K562 (cell line): ENCODE data around the gene ALDH1A2. TPM values are rescaled to one million over a fixed set of nuclear protein-coding genes. Genes with fewer than 3 reads are reported as not detected.
A peak's percentile ranks its signal among the peaks of the same experiment; 100 is the strongest.

Source experiments
- ATAC-seq: fragments of 200-7000 bp; cut with Tn5 transposase; 3 replicates; pipeline ENCODE4 v1.9.1; 2020; ENCODE audit warnings: moderate library complexity
- BruUV-seq: library from RNA; stranded (reverse); fragments of 400-500 nt; replicated peaks from 2 replicates; lab custom pipeline; 2021; lab: Mats Ljungman, UMichigan
- CTCF ChIA-PET: fragments of 300-600 bp; formaldehyde crosslinking; extraction: SDS; loops from one replicate; lab custom pipeline; 2021; ENCODE audit warnings: low intra/inter-chr PET ratio; lab: Yijun Ruan, JAX
- POLR2A ChIA-PET: fragments of 300-600, 350-650 bp; sonication (Branson Sonifier 250); formaldehyde crosslinking; extraction: SDS; loops from one replicate; lab custom pipeline; 2021; ENCODE audit warnings: antibody characterized with exemption, inconsistent platforms; lab: Yijun Ruan, JAX
- DNase-seq, 4 experiments: peaks; one replicate each; pipeline versions ENCODE4 v3.0.0 to v3.0.0-alpha.2; 2011 to 2018; ENCODE audit warnings: low spot score in 3 of 4, mixed read lengths in 3 of 4; ENCODE audit errors: extremely low read depth in 1 of 4
- FAIRE-seq: peaks from 2 replicates; lab custom pipeline; 2011; peaks lifted over from hg19 to GRCh38; lab: Jason Lieb, UNC
- H2AFZ ChIP-seq: 2 replicates; pipeline ENCODE4 v1.6.0; 2011; ENCODE audit warnings: low read depth, low read length, control low read depth, inconsistent platforms
- H3K27ac ChIP-seq: fragments of 200-600 bp; 3 replicates; pipeline ENCODE4 v1.8.0; 2011; ENCODE audit warnings: low read depth, mild to moderate bottlenecking, control low read depth, inconsistent platforms, low read length, moderate library complexity, mixed read lengths; ENCODE audit errors: extremely low read depth
- H3K27me3 ChIP-seq, 2 experiments: fragments of 300-600 bp in 1 of 2; 2 replicates in 1 of 2; 3 replicates in 1 of 2; pipeline versions ENCODE4 v1.6.0 to v1.8.0; 2011; ENCODE audit warnings: inconsistent platforms in 2 of 2, low read length in 2 of 2, mild to moderate bottlenecking in 1 of 2, mixed read lengths in 1 of 2, moderate library complexity in 1 of 2; ENCODE audit not compliant: control insufficient read depth in 2 of 2, insufficient read depth in 2 of 2
- H3K36me3 ChIP-seq: fragments of 300-600 bp; 3 replicates; pipeline ENCODE4 v1.8.0; 2011; ENCODE audit warnings: mild to moderate bottlenecking, low read length, inconsistent platforms; ENCODE audit not compliant: control insufficient read depth, insufficient read depth
- H3K4me1 ChIP-seq, 2 experiments: fragments of 200-600 bp in 1 of 2; replicated peaks in 1 of 2; 2 replicates in 1 of 2; 3 replicates in 1 of 2; pipeline versions ENCODE4 v1.5.1 to v1.8.0; 2011; ENCODE audit warnings: inconsistent platforms in 2 of 2, low read length in 2 of 2, mild to moderate bottlenecking in 1 of 2, mixed read lengths in 1 of 2, moderate library complexity in 1 of 2; ENCODE audit not compliant: control insufficient read depth in 2 of 2, insufficient read depth in 2 of 2
- H3K4me2 ChIP-seq: 2 replicates; pipeline ENCODE4 v1.6.1; 2011; ENCODE audit warnings: low read length, control low read depth, inconsistent platforms, mixed read lengths; ENCODE audit not compliant: insufficient read depth
- H3K4me3 ChIP-seq: fragments of 200-600 bp; sonication (generic), shearing (Covaris generic); 2 replicates; pipeline ENCODE4 v1.5.1; 2016; ENCODE audit warnings: control low read depth, inconsistent platforms
- H3K79me2 ChIP-seq: fragments of 200-600 bp; 3 replicates; pipeline ENCODE4 v1.8.0; 2011; ENCODE audit warnings: low read length, inconsistent platforms; ENCODE audit not compliant: control insufficient read depth, insufficient read depth
- H3K9ac ChIP-seq, 2 experiments: 2 replicates each; pipeline versions ENCODE4 v1.6.0 to v1.6.1; 2011; ENCODE audit warnings: low read depth in 2 of 2, low read length in 2 of 2, control low read depth in 1 of 2, inconsistent platforms in 1 of 2, mild to moderate bottlenecking in 1 of 2, mixed read lengths in 1 of 2; ENCODE audit not compliant: insufficient read depth in 1 of 2
- H3K9me1 ChIP-seq: one replicate; pipeline ENCODE4 v1.6.0; 2011; ENCODE audit warnings: inconsistent platforms, mild to moderate bottlenecking, low read length, moderate library complexity; ENCODE audit not compliant: control insufficient read depth, insufficient read depth
- H3K9me3 ChIP-seq: replicated peaks from 2 replicates; pipeline ENCODE4 v1.5.1; 2011; ENCODE audit warnings: low read depth, low read length, inconsistent platforms; ENCODE audit not compliant: control insufficient read depth, insufficient read depth
- H4K20me1 ChIP-seq: replicated peaks from 2 replicates; pipeline ENCODE4 v1.6.1; 2011; ENCODE audit warnings: low read length, inconsistent platforms, mixed read lengths; ENCODE audit not compliant: control insufficient read depth, insufficient read depth
- ELF2 ChIP-seq: fragments of 250-450 bp; sonication (Bioruptor Pico); IDR thresholded peaks from 2 replicates; pipeline ENCODE4 v1.5.0; 2021; ENCODE audit warnings: mild to moderate bottlenecking
- KLF10 ChIP-seq: fragments of 250-450 bp; sonication (Bioruptor Pico); IDR thresholded peaks from 2 replicates; pipeline ENCODE4 v1.6.1; 2021; ENCODE audit warnings: matching md5 sums
- RBFOX2 ChIP-seq: fragments of 200-400 bp; formaldehyde crosslinking; IDR thresholded peaks from 2 replicates; pipeline ENCODE4 v1.6.1; 2017; ENCODE audit warnings: low read depth, mild to moderate bottlenecking, low read length, moderate library complexity
- SAFB2 ChIP-seq: fragments of 200-400 bp; formaldehyde crosslinking; IDR thresholded peaks from 2 replicates; pipeline ENCODE4 v1.6.1; 2018; ENCODE audit warnings: borderline replicate concordance, low read length, low read depth, moderate library complexity; ENCODE audit not compliant: severe bottlenecking
- TCFL5 ChIP-seq: fragments of 250-450 bp; sonication (Bioruptor Pico); conservative IDR thresholded peaks from 2 replicates; pipeline ENCODE4 v1.6.1; 2021; ENCODE audit warnings: mild to moderate bottlenecking, moderate library complexity, matching md5 sums
- ZNF232 ChIP-seq: sonication (generic); formaldehyde crosslinking; IDR thresholded peaks from 2 replicates; pipeline ENCODE4 v1.8.0; 2022; ENCODE audit warnings: mild to moderate bottlenecking, missing genetic modification reagents
- ZNF561 ChIP-seq: fragments of 450-650 bp; formaldehyde crosslinking; conservative IDR thresholded peaks from 2 replicates; pipeline ENCODE4 v1.4.0; 2020; ENCODE audit warnings: mild to moderate bottlenecking, moderate library complexity
- WGBS: fragments of 100-300 bp; shearing (Covaris generic); methylation state at CpG from one replicate; pipeline ENCODE4 v1.1.6; 2016; ENCODE audit warnings: low coverage, mixed read lengths; ENCODE audit not compliant: insufficient coverage; ENCODE audit errors: missing lambda C conversion rate; 5-methylcytosine and 5-hydroxymethylcytosine counted together
- in situ Hi-C: fragments of 300-500 bp; cut with MboI; formaldehyde crosslinking; loops from 4 replicates; pipeline ENCODE4 v1.15.0; 2018; ENCODE audit warnings: inconsistent platforms, mixed read lengths
- intact Hi-C: fragments of 100-400 bp; cut with micrococcal nuclease; formaldehyde crosslinking; loops from 2 replicates; pipeline ENCODE4 v1.14.2; 2022
- polyA plus RNA-seq, 8 experiments: library from polyadenylated mRNA; depleted of rRNA in 4 of 8; stranded (reverse) in 5 of 8; unstranded in 3 of 8; fragments of >200 nt; fragmentation: Nextera tagmentation in 2 of 8; fragmentation: Illumina TruSeq in 1 of 8; extraction: Ambion mirVana in 2 of 8; extraction: Trizol in 1 of 8; gene quantifications; 2 replicates each; pipeline versions ENCODE4 v1.2.1 to v1.2.3, GENCODE V29; 2011 to 2014; ENCODE audit warnings: inconsistent platforms in 1 of 8, missing spikeins in 1 of 8
- total RNA-seq, 7 experiments: library from RNA; depleted of rRNA in 6 of 7; stranded (reverse); fragments of >200 nt in 6 of 7; fragmentation: Illumina TruSeq in 2 of 7; extraction: Trizol in 2 of 7; gene quantifications; 2 replicates each; pipeline versions ENCODE4 v1.2.1 to v1.2.3, GENCODE V29; 2011 to 2021; ENCODE audit warnings: low replicate concordance in 1 of 7
- TF ChIP-seq, protein P1 (sequence below): fragments of 450-650 bp; formaldehyde crosslinking; IDR thresholded peaks from 2 replicates; pipeline ENCODE4 v1.4.0; 2020; ENCODE audit warnings: mild to moderate bottlenecking, mixed read lengths
- TF ChIP-seq, protein P2 (sequence below): sonication (generic); formaldehyde crosslinking; IDR thresholded peaks from 2 replicates; pipeline ENCODE4 v1.8.0; 2022; ENCODE audit warnings: mild to moderate bottlenecking, missing genetic modification reagents

The ALDH1A2 gene
- total and polyA plus RNA-seq, 9 of the 15 experiments (the other 6 are each of a cell fraction or from before 2014, with no cell fraction given), result 115 to 393 (median 333) TPM

DNA sequence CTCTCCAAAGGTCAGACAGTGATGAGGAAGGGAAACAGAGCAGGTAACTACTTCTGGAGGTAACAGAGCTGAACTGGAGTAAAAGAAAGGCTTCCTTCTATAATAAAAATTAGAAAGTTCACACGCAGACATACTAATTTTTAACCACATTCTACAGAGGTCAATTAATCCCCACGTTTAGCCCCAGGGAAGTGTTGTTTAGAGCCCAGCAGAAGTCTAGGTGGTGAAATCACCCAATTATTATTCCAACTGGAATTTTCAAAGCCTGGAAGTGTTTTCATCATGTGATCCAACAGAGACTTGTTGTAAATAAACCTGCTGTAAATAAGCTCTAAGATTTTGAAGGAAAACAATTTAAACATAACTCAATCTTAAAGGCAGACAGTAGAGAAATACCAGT lies 6.8 kb downstream of the ALDH1A2 start:
- in situ Hi-C loops (loop anchor here (25.0 kb wide), 2 partner anchors 321 to 496 kb away; no protein-coding TSS in a partner anchor), intact Hi-C loops (no loop called here)
- CTCF ChIA-PET, result no interaction called here
- POLR2A ChIA-PET, result no interaction called here
- no peak overlapping the region for H2AFZ ChIP-seq
- H3K36me3 ChIP-seq, result peaks cover 64% of the 10 kb centered on the region; the same call in 2 of the 3 replicates
- H3K4me3 ChIP-seq, result no peak overlapping the region
- H3K79me2 ChIP-seq, result peaks cover 100% of the 10 kb centered on the region
- no peaks in the 10 kb centered on the region for H3K9me1 ChIP-seq
- TF ChIP-seq ELF2 (CRISPR knock-in tag) (no peak), KLF10 (no peak), ZNF561 (CRISPR knock-in tag) (no peak), SAFB2 (no peak), ZNF232 (CRISPR knock-in tag) (no peak), RBFOX2 (peak; percentile 34; the same call in 1 of the 2 replicates), TCFL5 (CRISPR knock-in tag) (no peak)
- TF ChIP-seq, protein P1, sequence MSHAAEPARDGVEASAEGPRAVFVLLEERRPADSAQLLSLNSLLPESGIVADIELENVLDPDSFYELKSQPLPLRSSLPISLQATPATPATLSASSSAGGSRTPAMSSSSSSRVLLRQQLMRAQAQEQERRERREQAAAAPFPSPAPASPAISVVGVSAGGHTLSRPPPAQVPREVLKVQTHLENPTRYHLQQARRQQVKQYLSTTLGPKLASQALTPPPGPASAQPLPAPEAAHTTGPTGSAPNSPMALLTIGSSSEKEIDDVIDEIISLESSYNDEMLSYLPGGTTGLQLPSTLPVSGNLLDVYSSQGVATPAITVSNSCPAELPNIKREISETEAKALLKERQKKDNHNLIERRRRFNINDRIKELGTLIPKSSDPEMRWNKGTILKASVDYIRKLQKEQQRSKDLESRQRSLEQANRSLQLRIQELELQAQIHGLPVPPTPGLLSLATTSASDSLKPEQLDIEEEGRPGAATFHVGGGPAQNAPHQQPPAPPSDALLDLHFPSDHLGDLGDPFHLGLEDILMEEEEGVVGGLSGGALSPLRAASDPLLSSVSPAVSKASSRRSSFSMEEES (CRISPR knock-in tag), result 0 out of 2 replicates have a peak, but pooled peaks have one; percentile 7
- TF ChIP-seq, protein P2, sequence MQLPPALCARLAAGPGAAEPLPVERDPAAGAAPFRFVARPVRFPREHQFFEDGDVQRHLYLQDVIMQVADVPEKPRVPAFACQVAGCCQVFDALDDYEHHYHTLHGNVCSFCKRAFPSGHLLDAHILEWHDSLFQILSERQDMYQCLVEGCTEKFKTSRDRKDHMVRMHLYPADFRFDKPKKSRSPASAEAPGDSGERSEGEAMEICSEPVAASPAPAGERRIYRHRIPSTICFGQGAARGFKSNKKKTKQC (CRISPR knock-in tag), result no peak
- TF ChIP-seq, all 486 proteins: peak for 2
- 40% methylated on average over 2 of the region's 2 CpGs for WGBS
- H3K4me2 ChIP-seq, result no peak overlapping the region
- peaks cover 0 to 25% of the 10 kb centered on the region in 2 experiments; a peak in 4 of 5 replicates for H3K4me1 ChIP-seq
- no peak for ATAC-seq
- no peak overlapping the region for H3K27ac ChIP-seq
- H3K9me3 ChIP-seq, result no peaks in the 10 kb centered on the region
- H3K27me3 ChIP-seq, result no peaks in the 10 kb centered on the region
- no TSS peak for BruUV-seq
- FAIRE-seq, result no peak
- no peak overlapping the region for H3K9ac ChIP-seq
- 0 out of 2 replicates have a peak, but pooled peaks cover under 1% of the 10 kb centered on the region for H4K20me1 ChIP-seq
- DNase-seq, result no peak
